ENCODE data around the gene AP4S1.

AP4S1 gene

DNA sequence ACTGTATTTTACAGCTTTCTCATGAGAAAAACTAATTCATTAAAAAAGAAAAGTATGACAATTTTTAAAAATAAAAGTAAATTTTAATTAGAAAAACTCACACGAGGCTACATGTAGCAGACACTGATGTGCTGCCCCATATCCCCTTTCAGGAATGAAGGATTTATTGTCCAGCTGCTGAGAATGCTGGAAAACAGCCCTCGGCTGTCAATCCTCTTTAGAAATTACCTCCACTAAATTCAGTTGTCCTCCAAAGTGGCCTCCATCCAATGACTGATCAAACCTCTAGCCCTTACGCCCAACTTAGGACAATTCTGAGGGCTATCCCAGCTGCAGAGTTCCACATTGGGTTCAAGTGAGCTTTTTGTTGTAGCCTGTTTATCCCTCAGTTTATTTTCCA is 29.8 kb upstream of the AP4S1 start:
- H4K91ac ChIP-seq (ENCODE audit: low read depth, low read length, poor library complexity) = no peak overlapping the region
- H3K4me2 ChIP-seq (ENCODE audit: insufficient read depth, low read length, poor library complexity, severe bottlenecking) = no peak overlapping the region
- H3K4me3 ChIP-seq (ENCODE audit: low read length in 2 of 2) = no peak overlapping the region
- no peak overlapping the region for H2BK15ac ChIP-seq (ENCODE audit: low read length)
- H3K4ac ChIP-seq (ENCODE audit: low read length) = no peak overlapping the region
- H4K8ac ChIP-seq (ENCODE audit: low read depth, low read length) = no peak overlapping the region
- H3K79me1 ChIP-seq (ENCODE audit: low read depth, low read length) = peaks cover 5% of the 10 kb centered on the region
- WGBS, 2 donors (ENCODE audit: extremely low coverage in 2 of 2, insufficient read length in 2 of 2, insufficient replicate concordance in 1 of 2) = no CpG with 5 or more reads among the region's 3 CpGs
- peaks cover 2 to 29% of the 10 kb centered on the region in 2 donors for H3K36me3 ChIP-seq (replicated peaks in 1 of 2; ENCODE audit: control insufficient read depth in 2 of 2, insufficient read depth in 2 of 2, low read length in 2 of 2)
- H3K23ac ChIP-seq (ENCODE audit: low read depth, low read length, poor library complexity) = no peak overlapping the region
- peaks cover 13 to 43% of the 10 kb centered on the region in 2 donors for H3K9me3 ChIP-seq (replicated peaks in 1 of 2; ENCODE audit: control insufficient read depth in 2 of 2, insufficient read depth in 1 of 2, low read depth in 1 of 2, low read length in 2 of 2)
- no peaks in the 10 kb centered on the region for H3K27me3 ChIP-seq (ENCODE audit: control insufficient read depth in 3 of 3, insufficient read depth in 3 of 3, low read depth in 1 of 3, low read length in 3 of 3)
- no peak overlapping the region for H3K18ac ChIP-seq (ENCODE audit: low read length)
- H2BK12ac ChIP-seq (ENCODE audit: low read length) = no peak overlapping the region
- H3K9ac ChIP-seq (ENCODE audit: low read depth, low read length, poor library complexity) = no peak overlapping the region
- H3K27ac ChIP-seq (replicated peaks; ENCODE audit: low read length) = no peak overlapping the region
- peaks cover 0 to 7% of the 10 kb centered on the region in 2 donors for H3K4me1 ChIP-seq (ENCODE audit: control insufficient read depth in 2 of 2, insufficient read depth in 1 of 2, low read depth in 1 of 2, low read length in 2 of 2)
- no peak overlapping the region for H2AFZ ChIP-seq (ENCODE audit: low read length)
- H2BK120ac ChIP-seq (ENCODE audit: low read depth, low read length) = no peak overlapping the region
- no peak for DNase-seq (ENCODE audit: low spot score)
- no peak overlapping the region for H2AK5ac ChIP-seq (ENCODE audit: low read depth, low read length)
- no peak overlapping the region for H3K14ac ChIP-seq (ENCODE audit: low read length)
- no peak overlapping the region for H2BK5ac ChIP-seq (ENCODE audit: low read length)

DNA sequence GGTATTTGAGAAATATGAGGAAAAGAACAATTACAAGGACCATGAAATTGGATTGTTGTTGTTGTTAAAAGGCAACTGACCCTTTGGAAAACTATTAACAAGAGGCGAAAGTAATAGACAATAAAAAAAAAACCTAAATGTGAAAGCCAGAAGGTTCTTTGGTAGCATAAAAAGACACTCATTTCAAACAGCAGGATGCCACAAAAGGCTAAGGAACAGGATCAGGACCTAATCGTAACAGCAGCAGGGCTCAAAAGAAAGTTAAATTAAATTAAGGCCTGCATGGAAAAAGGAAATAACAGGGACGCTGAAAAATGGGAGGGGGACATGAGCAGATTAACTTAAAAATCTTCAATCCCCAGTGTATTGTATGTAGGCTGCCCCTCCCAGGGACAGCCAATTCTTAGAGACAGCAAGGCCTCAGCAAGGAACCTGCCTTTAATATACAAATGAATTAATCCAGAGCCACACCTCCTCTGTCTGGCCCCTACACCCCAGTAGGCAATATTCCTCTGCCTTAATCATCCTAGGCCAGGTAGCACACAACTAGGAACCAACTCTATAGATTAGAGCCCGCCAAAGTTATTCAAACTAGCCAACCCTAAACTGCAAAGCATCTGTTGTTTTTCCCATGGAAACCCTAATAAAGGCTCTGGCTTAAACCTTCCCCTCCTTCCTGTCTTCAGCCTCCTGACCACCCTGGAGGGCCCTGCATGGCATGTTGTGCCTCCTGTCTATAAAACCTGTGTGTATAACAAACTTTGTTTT is 28.4 kb upstream of the AP4S1 start:
- Histone ChIP-seq H3K23ac (ENCODE audit: low read depth, low read length, poor library complexity) (no peak overlapping the region), H3K14ac (ENCODE audit: low read length) (no peak overlapping the region), H3K4me2 (ENCODE audit: insufficient read depth, low read length, poor library complexity, severe bottlenecking) (no peak overlapping the region), H3K18ac (ENCODE audit: low read length) (no peak overlapping the region), H3K27ac (replicated peaks; ENCODE audit: low read length) (no peak overlapping the region), H3K9ac (ENCODE audit: low read depth, low read length, poor library complexity) (no peak overlapping the region), H2BK15ac (ENCODE audit: low read length) (no peak overlapping the region), H2AK5ac (ENCODE audit: low read depth, low read length) (no peak overlapping the region), H4K91ac (ENCODE audit: low read depth, low read length, poor library complexity) (no peak overlapping the region), H2BK12ac (ENCODE audit: low read length) (no peak overlapping the region), H3K9me3 (replicated peaks in 1 of 2; ENCODE audit: control insufficient read depth in 2 of 2, insufficient read depth in 1 of 2, low read depth in 1 of 2, low read length in 2 of 2) (peaks cover 13 to 53% of the 10 kb centered on the region in 2 donors), H3K4me1 (ENCODE audit: control insufficient read depth in 2 of 2, insufficient read depth in 1 of 2, low read depth in 1 of 2, low read length in 2 of 2) (peaks cover 0 to 7% of the 10 kb centered on the region in 2 donors), H3K4me3 (ENCODE audit: low read length in 2 of 2) (no peak overlapping the region), H3K36me3 (replicated peaks in 1 of 2; ENCODE audit: control insufficient read depth in 2 of 2, insufficient read depth in 2 of 2, low read length in 2 of 2) (peaks cover 2 to 31% of the 10 kb centered on the region in 2 donors), H3K79me1 (ENCODE audit: low read depth, low read length) (peaks cover 7% of the 10 kb centered on the region), H4K8ac (ENCODE audit: low read depth, low read length) (no peak overlapping the region), H3K4ac (ENCODE audit: low read length) (no peak overlapping the region), H2BK5ac (ENCODE audit: low read length) (no peak overlapping the region), H2BK120ac (ENCODE audit: low read depth, low read length) (no peak overlapping the region), H2AFZ (ENCODE audit: low read length) (no peak overlapping the region), H3K27me3 (ENCODE audit: control insufficient read depth in 3 of 3, insufficient read depth in 3 of 3, low read depth in 1 of 3, low read length in 3 of 3) (no peaks in the 10 kb centered on the region)
- no peak for DNase-seq (ENCODE audit: low spot score)
- no CpG with 5 or more reads among the region's 4 CpGs for WGBS, 2 donors (ENCODE audit: extremely low coverage in 2 of 2, insufficient read length in 2 of 2, insufficient replicate concordance in 1 of 2)

DNA sequence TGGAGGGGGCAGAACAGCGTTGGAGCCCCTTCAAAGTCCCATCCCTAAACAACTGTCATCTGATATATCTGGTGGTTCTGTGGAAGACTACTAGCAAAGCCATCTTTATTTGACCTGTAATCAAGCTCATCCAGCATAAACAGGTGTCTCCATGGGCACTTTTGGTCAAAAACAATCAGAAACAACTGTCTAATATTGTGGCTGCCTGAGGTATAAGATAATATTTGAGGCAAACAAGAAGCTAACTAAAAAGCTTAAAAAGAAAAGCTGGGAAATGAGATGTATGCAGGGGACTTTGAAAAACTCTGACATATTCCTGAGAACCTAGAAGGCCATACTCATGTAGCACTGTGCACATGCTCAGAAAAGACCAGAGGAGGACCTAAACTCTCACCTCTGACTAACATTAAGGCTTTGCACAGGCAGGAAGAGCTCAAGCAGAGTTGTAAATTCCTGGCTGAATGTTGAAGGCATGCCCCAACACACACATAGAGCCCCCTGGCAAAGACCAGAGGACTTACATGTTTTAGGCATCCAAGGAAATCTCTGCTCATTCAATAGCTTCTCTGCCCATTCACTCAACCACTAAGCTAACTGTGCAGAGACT is 27.2 kb upstream of the AP4S1 start:
- Histone ChIP-seq H2BK120ac (ENCODE audit: low read depth, low read length) (no peak overlapping the region), H3K9me3 (replicated peaks in 1 of 2; ENCODE audit: control insufficient read depth in 2 of 2, insufficient read depth in 1 of 2, low read depth in 1 of 2, low read length in 2 of 2) (peaks cover 13 to 59% of the 10 kb centered on the region in 2 donors), H4K8ac (ENCODE audit: low read depth, low read length) (no peak overlapping the region), H3K27me3 (ENCODE audit: control insufficient read depth in 3 of 3, insufficient read depth in 3 of 3, low read depth in 1 of 3, low read length in 3 of 3) (no peaks in the 10 kb centered on the region), H2AK5ac (ENCODE audit: low read depth, low read length) (no peak overlapping the region), H3K9ac (ENCODE audit: low read depth, low read length, poor library complexity) (no peak overlapping the region), H3K4me1 (ENCODE audit: control insufficient read depth in 2 of 2, insufficient read depth in 1 of 2, low read depth in 1 of 2, low read length in 2 of 2) (peaks cover 0 to 7% of the 10 kb centered on the region in 2 donors), H2AFZ (ENCODE audit: low read length) (no peak overlapping the region), H3K14ac (ENCODE audit: low read length) (no peak overlapping the region), H2BK5ac (ENCODE audit: low read length) (no peak overlapping the region), H3K4me2 (ENCODE audit: insufficient read depth, low read length, poor library complexity, severe bottlenecking) (no peak overlapping the region), H3K4me3 (ENCODE audit: low read length in 2 of 2) (no peak overlapping the region), H3K36me3 (replicated peaks in 1 of 2; ENCODE audit: control insufficient read depth in 2 of 2, insufficient read depth in 2 of 2, low read length in 2 of 2) (peaks cover 2 to 41% of the 10 kb centered on the region in 2 donors), H2BK15ac (ENCODE audit: low read length) (no peak overlapping the region), H3K4ac (ENCODE audit: low read length) (no peak overlapping the region), H3K18ac (ENCODE audit: low read length) (no peak overlapping the region), H3K27ac (replicated peaks; ENCODE audit: low read length) (no peak overlapping the region), H3K23ac (ENCODE audit: low read depth, low read length, poor library complexity) (no peak overlapping the region), H3K79me1 (ENCODE audit: low read depth, low read length) (peaks cover 7% of the 10 kb centered on the region), H4K91ac (ENCODE audit: low read depth, low read length, poor library complexity) (no peak overlapping the region), H2BK12ac (ENCODE audit: low read length) (no peak overlapping the region)
- WGBS, 2 donors (ENCODE audit: extremely low coverage in 2 of 2, insufficient read length in 2 of 2, insufficient replicate concordance in 1 of 2) = no CpG with 5 or more reads among the region's 1 CpG
- DNase-seq (ENCODE audit: low spot score) = no peak

DNA sequence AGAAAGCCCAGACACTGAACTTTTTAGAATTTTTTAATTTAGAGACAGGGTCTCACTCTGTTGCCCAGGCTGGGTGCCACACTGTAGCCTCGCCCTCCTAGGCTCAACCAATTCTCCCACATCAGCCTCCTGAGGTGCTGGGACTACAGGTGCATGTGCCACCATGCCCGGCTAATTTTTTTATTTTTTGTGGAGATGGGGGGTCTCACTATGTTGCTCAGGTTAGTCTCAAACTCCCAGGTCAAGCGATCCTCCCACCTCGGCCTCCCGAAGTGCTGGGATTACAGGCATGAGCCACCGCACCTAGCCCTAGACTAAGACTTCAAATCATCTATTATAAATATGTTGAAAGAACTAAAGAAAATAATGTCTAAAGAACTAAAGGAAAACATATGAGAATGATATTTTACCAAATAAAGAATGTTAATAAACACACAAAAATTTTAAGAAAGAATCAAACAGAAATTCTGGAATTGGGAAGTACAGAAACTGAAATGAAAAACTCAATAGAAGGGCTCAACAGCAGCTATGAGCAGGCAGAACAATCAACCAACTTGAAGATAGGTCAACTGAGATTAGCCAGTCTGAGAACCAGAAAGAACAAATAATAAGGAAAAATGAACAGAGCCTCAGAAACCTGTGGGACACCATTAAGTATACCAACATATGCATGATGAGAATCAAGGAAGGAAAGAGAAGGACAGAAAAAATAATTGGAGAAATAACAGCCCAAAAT is 26.2 kb upstream of the AP4S1 start:
- Histone ChIP-seq H3K9ac (ENCODE audit: low read depth, low read length, poor library complexity) (no peak overlapping the region), H3K4me3 (ENCODE audit: low read length in 2 of 2) (no peak overlapping the region), H3K4me2 (ENCODE audit: insufficient read depth, low read length, poor library complexity, severe bottlenecking) (no peak overlapping the region), H2AFZ (ENCODE audit: low read length) (no peak overlapping the region), H3K9me3 (replicated peaks in 1 of 2; ENCODE audit: control insufficient read depth in 2 of 2, insufficient read depth in 1 of 2, low read depth in 1 of 2, low read length in 2 of 2) (peaks cover 13 to 65% of the 10 kb centered on the region in 2 donors), H3K23ac (ENCODE audit: low read depth, low read length, poor library complexity) (no peak overlapping the region), H2BK15ac (ENCODE audit: low read length) (no peak overlapping the region), H3K36me3 (replicated peaks in 1 of 2; ENCODE audit: control insufficient read depth in 2 of 2, insufficient read depth in 2 of 2, low read length in 2 of 2) (peaks cover 3 to 50% of the 10 kb centered on the region in 2 donors), H3K4me1 (ENCODE audit: control insufficient read depth in 2 of 2, insufficient read depth in 1 of 2, low read depth in 1 of 2, low read length in 2 of 2) (peaks cover 0 to 7% of the 10 kb centered on the region in 2 donors), H2BK12ac (ENCODE audit: low read length) (no peak overlapping the region), H3K27me3 (ENCODE audit: control insufficient read depth in 3 of 3, insufficient read depth in 3 of 3, low read depth in 1 of 3, low read length in 3 of 3) (no peaks in the 10 kb centered on the region), H3K18ac (ENCODE audit: low read length) (no peak overlapping the region), H3K79me1 (ENCODE audit: low read depth, low read length) (peaks cover 7% of the 10 kb centered on the region), H2BK120ac (ENCODE audit: low read depth, low read length) (no peak overlapping the region), H3K27ac (replicated peaks; ENCODE audit: low read length) (no peak overlapping the region), H4K91ac (ENCODE audit: low read depth, low read length, poor library complexity) (no peak overlapping the region), H2AK5ac (ENCODE audit: low read depth, low read length) (no peak overlapping the region), H3K14ac (ENCODE audit: low read length) (no peak overlapping the region), H4K8ac (ENCODE audit: low read depth, low read length) (no peak overlapping the region), H2BK5ac (ENCODE audit: low read length) (no peak overlapping the region), H3K4ac (ENCODE audit: low read length) (no peak overlapping the region)
- no CpG with 5 or more reads among the region's 6 CpGs for WGBS, 2 donors (ENCODE audit: extremely low coverage in 2 of 2, insufficient read length in 2 of 2, insufficient replicate concordance in 1 of 2)
- DNase-seq (ENCODE audit: low spot score) = no peak
